NCI-H2196 treated with DMSO at 0.1 percent for 48 hours (cell line): ENCODE measurements around the gene GGN.

Experiments used
- DNase-seq: peaks from one replicate; lab custom pipeline; 2025; ENCODE audit not compliant: unreplicated experiment; lab: John Stamatoyannopoulos, UW

The GGN gene

GRCh38 chr19:38388349-38389100 lies 691 bp upstream of the GGN start, which contains the start of gene SPRED3:
TSS of gene SPRED3 (plus strand) at chr19:38388697. CDS start at chr19:38390303, 1,606 bp downstream.
- peak; percentile 47 for DNase-seq

GRCh38 chr19:38386971-38387549 lies 774 bp downstream of the GGN start:
- no peak for DNase-seq

GRCh38 chr19:38386300-38386970 lies 1.4 kb downstream of the GGN start:
- no peak for DNase-seq

GRCh38 chr19:38385804-38386257 lies 2.0 kb downstream of the GGN start:
- no peak for DNase-seq

- no peak for DNase-seq
Measured at GRCh38 chr19:38385057-38385803, 2.6 kb downstream of the GGN start.

- no peak for DNase-seq
Measured at GRCh38 chr19:38384209-38385027, 3.4 kb downstream of the GGN start.

- DNase-seq = no peak
Measured at GRCh38 chr19:38383743-38384142, 4.1 kb downstream of the GGN start.

GRCh38 chr19:38383184-38383583 lies 4.7 kb downstream of the GGN start:
- no peak for DNase-seq

GRCh38 chr19:38381138-38381537 lies 6.7 kb downstream of the GGN start:
- DNase-seq = no peak

- no peak for DNase-seq
Measured at GRCh38 chr19:38378866-38379265, 9.0 kb downstream of the GGN start.

GRCh38 chr19:38377052-38377451 lies 10.8 kb downstream of the GGN start:
- DNase-seq = no peak

GRCh38 chr19:38376576-38376975 lies 11.3 kb downstream of the GGN start:
- DNase-seq = no peak

GRCh38 chr19:38375748-38376147 lies 12.1 kb downstream of the GGN start:
- no peak for DNase-seq

- DNase-seq = no peak
Measured at GRCh38 chr19:38375098-38375493, 12.7 kb downstream of the GGN start.

GRCh38 chr19:38374332-38375097 lies 13.3 kb downstream of the GGN start, which contains the start of gene PSMD8:
TSS of gene PSMD8 (plus strand) at chr19:38374571. CDS start at chr19:38374602, 31 bp downstream.
- peak; percentile 98 for DNase-seq

GRCh38 chr19:38373907-38374331 lies 13.9 kb downstream of the GGN start:
- DNase-seq = no peak

- DNase-seq = no peak
Measured at GRCh38 chr19:38371081-38371480, 16.8 kb downstream of the GGN start.

- DNase-seq = no peak
Measured at GRCh38 chr19:38370299-38370698, 17.5 kb downstream of the GGN start.

GRCh38 chr19:38369584-38369983 lies 18.2 kb downstream of the GGN start:
- no peak for DNase-seq

GRCh38 chr19:38367041-38367440 lies 20.8 kb downstream of the GGN start:
- DNase-seq = no peak
